Natural killer cell treated with Interleukin-12 subunit alpha and Interleukin-12 subunit beta and Interleukin-15 and Interleukin-18, amount 100 ng/mL, for 72 hours (primary cell): Measurements from ENCODE around the gene GALNTL6. TPM values are rescaled to one million over a fixed set of nuclear protein-coding genes. Genes with fewer than 3 reads are reported as not detected.
"Not testable (repeated sequence)": the region's sequence is repeated elsewhere in the genome, so short reads cannot be mapped to it uniquely, and the experiment has no call there.

Source experiments
- ATAC-seq, 2 donors: fragments of 150-1000 bp; cut with Tn5 transposase in 1 of 2; sonication (Bioruptor Pico), chemical (Tn5 transposase) in 1 of 2; 2 replicates each; pipeline ENCODE4 v1.10.0; 2021
- DNase-seq: peaks from one replicate; pipeline ENCODE4 v3.0.0; 2022; ENCODE audit warnings: low spot score
- H3K27ac Mint-ChIP-seq, 2 donors: 1 replicate in 1 of 2; 2 replicates in 1 of 2; pipeline ENCODE4 v1.8.0; 2022; ENCODE audit warnings: mixed read lengths in 2 of 2, mild to moderate bottlenecking in 1 of 2, moderate library complexity in 1 of 2
- H3K27me3 Mint-ChIP-seq, 2 donors: 1 replicate in 1 of 2; 2 replicates in 1 of 2; pipeline ENCODE4 v1.8.0; 2022; ENCODE audit warnings: mixed read lengths in 2 of 2
- H3K36me3 Mint-ChIP-seq: one replicate; pipeline ENCODE4 v1.8.0; 2022; ENCODE audit warnings: mixed read lengths
- H3K4me1 Mint-ChIP-seq, 2 donors: 1 replicate in 1 of 2; 2 replicates in 1 of 2; pipeline ENCODE4 v1.8.0; 2022; ENCODE audit warnings: low read depth in 2 of 2, mixed read lengths in 2 of 2, mild to moderate bottlenecking in 1 of 2
- H3K4me3 Mint-ChIP-seq: one replicate; pipeline ENCODE4 v1.8.0; 2022; ENCODE audit warnings: mixed read lengths
- H3K9me3 Mint-ChIP-seq: 2 replicates; pipeline ENCODE4 v1.8.0; 2022; ENCODE audit warnings: mixed read lengths
- total RNA-seq, 2 donors: library from RNA; stranded (reverse); gene quantifications; one replicate each; pipeline ENCODE4 v1.2.3, GENCODE V29; 2022

The GALNTL6 gene
- total RNA-seq, 2 donors from 2014 or later: not detected

DNA sequence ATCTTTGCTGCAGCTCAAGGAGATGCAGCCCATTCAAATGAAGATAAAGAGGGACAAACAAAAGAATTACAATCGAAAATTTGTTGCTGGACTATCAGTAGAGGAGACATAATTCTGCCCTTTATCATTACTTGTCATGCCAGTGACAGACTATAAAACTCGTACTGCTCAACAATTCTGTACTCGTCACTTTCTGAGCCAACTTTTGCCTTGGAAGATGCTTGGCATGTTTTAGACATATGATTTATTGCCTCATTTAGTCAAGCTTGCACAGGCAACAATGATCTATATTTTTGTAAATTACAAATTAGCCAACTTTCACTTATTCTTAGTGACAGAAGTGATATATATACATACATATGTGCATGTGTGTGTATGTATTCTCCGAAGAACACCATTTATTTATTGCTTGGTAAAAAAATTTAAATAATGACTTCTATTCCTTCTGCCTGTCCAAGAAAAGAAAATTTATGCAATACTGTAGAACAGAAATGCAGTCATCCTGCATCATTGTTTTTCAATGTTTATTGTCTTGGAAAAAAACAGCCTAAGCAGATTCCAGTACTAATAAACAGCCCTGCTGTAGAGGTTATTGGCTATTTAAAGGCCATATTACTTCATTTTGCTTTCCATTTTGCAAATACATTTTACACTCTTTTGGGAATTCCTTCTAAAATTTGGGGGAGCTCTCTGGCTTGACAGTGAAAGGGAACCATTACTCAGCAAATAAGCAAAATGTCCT is 980.5 kb downstream of the GALNTL6 start:
- H3K27me3 Mint-ChIP-seq: no peaks in the 10 kb centered on the region
- H3K4me1 Mint-ChIP-seq: no peaks in the 10 kb centered on the region
- DNase-seq: no peak
- no peaks in the 10 kb centered on the region for H3K36me3 Mint-ChIP-seq
- H3K4me3 Mint-ChIP-seq: no peak overlapping the region
- ATAC-seq: no peak
- no peak overlapping the region for H3K27ac Mint-ChIP-seq
- H3K9me3 Mint-ChIP-seq: no peaks in the 10 kb centered on the region

DNA sequence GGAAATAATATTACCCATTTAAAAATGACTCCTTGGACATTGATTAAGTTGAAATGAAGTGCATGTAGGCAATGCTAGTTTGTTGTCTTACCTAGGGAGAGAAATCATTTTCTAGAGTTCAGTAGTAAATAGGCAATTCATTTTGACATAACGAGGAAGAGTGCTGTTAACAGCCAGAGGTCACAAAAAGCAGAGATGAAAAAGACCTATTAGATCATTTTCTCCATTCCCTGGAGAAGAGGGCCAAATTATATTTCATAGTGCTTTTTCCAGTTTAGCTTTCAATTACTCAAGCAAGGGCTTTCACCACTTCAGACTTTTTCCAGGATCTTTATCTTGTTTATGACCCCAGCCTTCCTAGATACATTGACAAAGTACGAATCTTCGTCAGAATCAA is 981.1 kb downstream of the GALNTL6 start:
- H3K4me1 Mint-ChIP-seq: no peaks in the 10 kb centered on the region
- no peak for ATAC-seq
- H3K27me3 Mint-ChIP-seq: no peaks in the 10 kb centered on the region
- H3K9me3 Mint-ChIP-seq: no peaks in the 10 kb centered on the region
- H3K4me3 Mint-ChIP-seq: no peak overlapping the region
- H3K27ac Mint-ChIP-seq: no peak overlapping the region
- no peak for DNase-seq
- no peaks in the 10 kb centered on the region for H3K36me3 Mint-ChIP-seq

GRCh38 chr4:172797281-172797680 is 984.1 kb downstream of the GALNTL6 start:
- not testable (repeated sequence) for H3K27me3 Mint-ChIP-seq, ATAC-seq, H3K27ac Mint-ChIP-seq, H3K9me3 Mint-ChIP-seq, H3K4me1 Mint-ChIP-seq, H3K36me3 Mint-ChIP-seq, H3K4me3 Mint-ChIP-seq, DNase-seq

- H3K27ac Mint-ChIP-seq: no peak overlapping the region
- DNase-seq (no peak), ATAC-seq (no peak)
- H3K4me1 Mint-ChIP-seq: no peaks in the 10 kb centered on the region
- no peaks in the 10 kb centered on the region for H3K36me3 Mint-ChIP-seq
- H3K27me3 Mint-ChIP-seq: no peaks in the 10 kb centered on the region
- H3K9me3 Mint-ChIP-seq: no peaks in the 10 kb centered on the region
- no peak overlapping the region for H3K4me3 Mint-ChIP-seq
Measured at GRCh38 chr4:172802032-172802431, 988.8 kb downstream of the GALNTL6 start.

DNA sequence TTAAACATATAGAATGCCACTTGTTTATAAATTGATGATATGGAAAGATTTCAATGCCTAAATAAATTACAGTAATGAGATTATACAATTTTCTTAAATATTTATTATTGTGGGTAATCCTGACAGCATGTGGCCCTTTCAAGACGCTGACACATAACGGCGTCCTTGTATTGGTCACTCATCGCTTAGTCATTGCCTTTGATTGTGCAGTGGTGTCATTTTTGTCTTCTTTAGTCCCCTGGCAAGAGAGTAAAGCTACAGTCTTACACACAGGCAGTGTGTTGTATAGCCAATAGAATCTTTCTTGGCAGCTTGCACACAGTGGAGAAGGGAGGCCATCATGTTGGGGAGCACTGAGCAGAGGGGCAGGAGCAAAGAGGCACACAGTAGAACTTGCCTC is 993.6 kb downstream of the GALNTL6 start:
- Mint-ChIP-seq H3K4me1 (no peaks in the 10 kb centered on the region), H3K27ac (no peak overlapping the region), H3K27me3 (peaks cover 0 to 3% of the 10 kb centered on the region in 2 donors), H3K9me3 (no peaks in the 10 kb centered on the region), H3K4me3 (no peak overlapping the region), H3K36me3 (no peaks in the 10 kb centered on the region)
- DNase-seq (no peak), ATAC-seq (no peak)

- H3K36me3 Mint-ChIP-seq: no peaks in the 10 kb centered on the region
Measured at GRCh38 chr4:172808196-172808595, 995.0 kb downstream of the GALNTL6 start.

DNA sequence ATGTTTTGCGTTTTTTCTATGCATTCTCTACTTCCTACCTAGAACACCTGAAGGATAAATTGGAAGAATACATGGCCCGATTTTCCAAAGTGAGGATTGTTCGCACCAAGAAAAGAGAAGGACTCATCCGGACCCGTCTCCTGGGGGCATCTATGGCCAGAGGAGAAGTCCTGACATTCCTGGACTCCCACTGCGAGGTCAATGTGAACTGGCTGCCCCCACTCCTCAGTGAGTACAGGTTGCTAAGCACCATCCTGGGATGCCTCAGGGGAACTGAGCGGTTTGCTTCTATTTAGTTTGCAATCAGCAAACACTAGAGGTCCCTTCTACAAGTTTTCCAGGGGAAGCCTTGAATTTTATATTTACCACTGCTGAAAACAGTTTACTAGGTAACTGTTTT is 996.1 kb downstream of the GALNTL6 start:
- Mint-ChIP-seq H3K27me3 (peaks cover 0 to 3% of the 10 kb centered on the region in 2 donors), H3K4me3 (no peak overlapping the region), H3K9me3 (no peaks in the 10 kb centered on the region), H3K36me3 (no peaks in the 10 kb centered on the region), H3K4me1 (no peaks in the 10 kb centered on the region), H3K27ac (no peak overlapping the region)
- DNase-seq: no peak
- ATAC-seq: no peak

More at GRCh38 chr4:172808196-172808595, 995.0 kb downstream of the GALNTL6 start:
- H3K27ac Mint-ChIP-seq: no peak overlapping the region
- no peaks in the 10 kb centered on the region for H3K9me3 Mint-ChIP-seq
- DNase-seq (no peak), ATAC-seq (no peak)
- no peak overlapping the region for H3K4me3 Mint-ChIP-seq
- H3K27me3 Mint-ChIP-seq: peaks cover 0 to 3% of the 10 kb centered on the region in 2 donors
- H3K4me1 Mint-ChIP-seq: no peaks in the 10 kb centered on the region

DNA sequence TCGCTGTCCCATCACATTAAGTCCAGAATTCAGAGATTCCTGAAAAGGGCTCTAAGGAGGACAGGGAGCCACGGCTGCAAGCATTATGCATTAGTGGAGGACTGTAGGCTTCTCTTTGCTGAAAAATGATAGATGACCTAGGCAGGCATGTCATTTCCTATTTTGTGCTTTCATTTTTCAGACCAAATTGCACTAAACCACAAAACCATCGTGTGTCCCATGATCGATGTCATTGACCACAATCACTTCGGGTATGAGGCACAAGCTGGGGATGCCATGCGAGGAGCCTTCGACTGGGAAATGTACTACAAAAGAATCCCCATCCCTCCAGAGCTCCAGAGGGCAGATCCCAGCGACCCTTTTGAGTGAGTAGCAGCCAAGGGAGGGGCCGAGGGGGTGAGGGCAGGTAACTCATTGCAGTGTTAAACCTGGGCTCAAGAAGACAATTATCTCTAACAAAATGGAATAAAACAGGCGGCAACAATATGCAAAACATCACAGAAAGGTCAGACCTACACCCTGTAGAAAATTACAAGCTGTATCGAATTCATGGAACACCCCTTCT is 1000.2 kb downstream of the GALNTL6 start:
- Mint-ChIP-seq H3K36me3 (no peaks in the 10 kb centered on the region), H3K9me3 (no peaks in the 10 kb centered on the region), H3K27ac (no peak overlapping the region), H3K27me3 (peaks cover 0 to 3% of the 10 kb centered on the region in 2 donors), H3K4me3 (no peak overlapping the region), H3K4me1 (no peaks in the 10 kb centered on the region)
- DNase-seq (no peak), ATAC-seq (no peak)

DNA sequence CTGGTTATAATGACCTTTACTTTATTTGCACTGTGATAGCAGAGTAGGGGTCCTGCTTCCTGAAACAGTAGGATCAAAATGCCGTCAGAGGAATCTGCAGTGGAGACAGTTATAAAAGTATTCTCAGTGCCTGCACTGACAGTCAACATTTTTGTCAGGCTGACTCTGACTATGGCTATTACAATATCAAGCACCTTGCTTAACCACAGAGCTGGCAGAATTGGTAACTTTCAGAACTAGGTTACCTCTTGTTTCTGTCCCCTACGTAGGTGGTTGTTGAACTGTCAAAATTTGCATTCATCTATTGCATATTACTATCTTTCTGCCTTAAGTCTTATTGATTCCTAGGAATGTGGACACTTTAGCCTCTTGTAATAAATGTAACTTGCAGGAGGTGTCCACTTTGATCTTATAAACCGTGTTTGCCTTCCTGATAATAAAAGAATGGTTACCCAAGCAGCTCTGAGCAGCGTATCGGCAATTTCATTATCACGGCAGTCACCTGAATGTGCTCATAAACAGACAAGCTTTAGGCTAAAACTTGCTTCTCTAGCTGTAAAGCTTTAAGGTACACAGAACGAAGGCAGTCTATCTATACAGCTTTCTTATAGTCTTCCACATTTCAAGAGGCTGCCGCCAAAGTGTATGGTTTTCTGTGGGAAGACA is 1002.4 kb downstream of the GALNTL6 start:
- H3K4me1 Mint-ChIP-seq: no peaks in the 10 kb centered on the region
- no peaks in the 10 kb centered on the region for H3K36me3 Mint-ChIP-seq
- ATAC-seq (no peak), DNase-seq (no peak)
- H3K9me3 Mint-ChIP-seq: no peaks in the 10 kb centered on the region
- H3K27me3 Mint-ChIP-seq: no peaks in the 10 kb centered on the region
- no peak overlapping the region for H3K27ac Mint-ChIP-seq
- no peak overlapping the region for H3K4me3 Mint-ChIP-seq

GRCh38 chr4:172818901-172819300 is 1005.7 kb downstream of the GALNTL6 start:
- H3K27ac Mint-ChIP-seq: no peak overlapping the region
- ATAC-seq (no peak), DNase-seq (no peak)
- no peaks in the 10 kb centered on the region for H3K4me1 Mint-ChIP-seq
- no peaks in the 10 kb centered on the region for H3K9me3 Mint-ChIP-seq
- no peaks in the 10 kb centered on the region for H3K36me3 Mint-ChIP-seq
- no peak overlapping the region for H3K4me3 Mint-ChIP-seq
- peaks cover 0 to 3% of the 10 kb centered on the region in 2 donors for H3K27me3 Mint-ChIP-seq

GRCh38 chr4:172819353-172819752 is 1006.1 kb downstream of the GALNTL6 start:
- no peaks in the 10 kb centered on the region for H3K9me3 Mint-ChIP-seq
- no peak overlapping the region for H3K27ac Mint-ChIP-seq
- DNase-seq: no peak
- H3K4me3 Mint-ChIP-seq: no peak overlapping the region
- H3K4me1 Mint-ChIP-seq: no peaks in the 10 kb centered on the region
- H3K27me3 Mint-ChIP-seq: peaks cover 0 to 3% of the 10 kb centered on the region in 2 donors
- no peak for ATAC-seq
- no peaks in the 10 kb centered on the region for H3K36me3 Mint-ChIP-seq

GRCh38 chr4:172822331-172822730 is 1009.1 kb downstream of the GALNTL6 start:
- ATAC-seq: no peak
- no peak overlapping the region for H3K4me3 Mint-ChIP-seq
- no peak overlapping the region for H3K27ac Mint-ChIP-seq
- H3K36me3 Mint-ChIP-seq: no peaks in the 10 kb centered on the region
- H3K9me3 Mint-ChIP-seq: no peaks in the 10 kb centered on the region
- no peak for DNase-seq
- no peaks in the 10 kb centered on the region for H3K4me1 Mint-ChIP-seq
- peaks cover 0 to 3% of the 10 kb centered on the region in 2 donors for H3K27me3 Mint-ChIP-seq

- Mint-ChIP-seq H3K4me3 (no peak overlapping the region), H3K9me3 (no peaks in the 10 kb centered on the region), H3K27me3 (peaks cover 0 to 5% of the 10 kb centered on the region in 2 donors), H3K27ac (no peak overlapping the region), H3K36me3 (no peaks in the 10 kb centered on the region), H3K4me1 (no peaks in the 10 kb centered on the region)
- DNase-seq (no peak), ATAC-seq (no peak)
Measured at GRCh38 chr4:172826346-172826745, 1013.1 kb downstream of the GALNTL6 start.

DNA sequence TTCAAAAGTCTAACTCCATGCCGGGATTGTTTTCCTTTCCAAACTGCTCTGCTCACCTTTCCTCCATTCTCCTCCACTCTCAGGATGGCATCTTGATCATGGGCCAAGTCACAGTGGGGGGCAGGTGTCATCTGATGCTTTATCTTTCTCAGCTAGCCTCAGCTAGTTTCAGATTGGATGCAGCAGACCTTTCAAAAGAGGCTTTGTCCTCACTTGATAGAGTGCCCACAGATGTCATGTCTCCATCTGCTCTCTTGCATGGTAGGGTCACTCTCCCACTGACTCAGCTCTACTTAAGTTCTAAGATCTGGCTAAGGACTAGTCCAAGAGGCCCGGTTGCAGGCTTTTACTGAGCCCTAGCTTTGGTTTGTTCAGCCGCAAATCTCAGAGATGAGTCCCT is 1013.7 kb downstream of the GALNTL6 start:
- Mint-ChIP-seq H3K4me3 (no peak overlapping the region), H3K27ac (no peak overlapping the region), H3K4me1 (no peaks in the 10 kb centered on the region), H3K9me3 (no peaks in the 10 kb centered on the region), H3K27me3 (peaks cover 0 to 5% of the 10 kb centered on the region in 2 donors), H3K36me3 (no peaks in the 10 kb centered on the region)
- ATAC-seq (peak in 1 of 2 donors; percentile 53), DNase-seq (no peak)
